PFSK-1 (cell line): ENCODE data around the gene GLIPR1.

Source experiments
- POLR2AphosphoS5 ChIP-seq: IDR thresholded peaks from 2 replicates; pipeline ENCODE4 v1.6.1; 2012; ENCODE audit warnings: low read depth, mild to moderate bottlenecking, control low read depth, low read length, moderate library complexity
- REST ChIP-seq, 2 experiments: IDR thresholded peaks; 2 replicates each; pipeline versions ENCODE4 v1.6.1 to v1.8.0; 2011 to 2012; ENCODE audit warnings: low read depth in 2 of 2, low read length in 2 of 2, control low read depth in 1 of 2, inconsistent platforms in 1 of 2, mild to moderate bottlenecking in 1 of 2, moderate library complexity in 1 of 2; ENCODE audit not compliant: insufficient read depth in 1 of 2

GRCh38 chr12:75549989-75550388, 69.4 kb downstream of the GLIPR1 start:
- no peak for TF ChIP-seq POLR2AphosphoS5
- TF ChIP-seq REST (IDR thresholded peaks at IDR 0.05; ENCODE audit: insufficient read depth in 1 of 2, low read depth in 2 of 2, low read length in 2 of 2): no peak
